IPS-15b (cell line): ENCODE results near the gene DCTD.

Experiments used
- H3K27me3 ChIP-seq: one replicate; pipeline ENCODE4 v1.6.1; 2013; ENCODE audit warnings: low read length; ENCODE audit not compliant: control insufficient read depth, insufficient read depth
- H3K36me3 ChIP-seq: one replicate; pipeline ENCODE4 v1.6.1; 2013; ENCODE audit warnings: low read length; ENCODE audit not compliant: control insufficient read depth, insufficient read depth
- H3K4me1 ChIP-seq: one replicate; pipeline ENCODE4 v1.6.1; 2013; ENCODE audit warnings: mild to moderate bottlenecking, low read length; ENCODE audit not compliant: control insufficient read depth, insufficient read depth
- H3K4me3 ChIP-seq: one replicate; pipeline ENCODE4 v1.5.1; 2013; ENCODE audit warnings: low read depth, low read length
- H3K9ac ChIP-seq: one replicate; pipeline ENCODE4 v1.6.1; 2013; ENCODE audit warnings: low read depth, mild to moderate bottlenecking, low read length
- H3K9me3 ChIP-seq: one replicate; pipeline ENCODE4 v1.6.1; 2013; ENCODE audit warnings: mild to moderate bottlenecking, low read length; ENCODE audit not compliant: control insufficient read depth, insufficient read depth

The DCTD gene

DNA sequence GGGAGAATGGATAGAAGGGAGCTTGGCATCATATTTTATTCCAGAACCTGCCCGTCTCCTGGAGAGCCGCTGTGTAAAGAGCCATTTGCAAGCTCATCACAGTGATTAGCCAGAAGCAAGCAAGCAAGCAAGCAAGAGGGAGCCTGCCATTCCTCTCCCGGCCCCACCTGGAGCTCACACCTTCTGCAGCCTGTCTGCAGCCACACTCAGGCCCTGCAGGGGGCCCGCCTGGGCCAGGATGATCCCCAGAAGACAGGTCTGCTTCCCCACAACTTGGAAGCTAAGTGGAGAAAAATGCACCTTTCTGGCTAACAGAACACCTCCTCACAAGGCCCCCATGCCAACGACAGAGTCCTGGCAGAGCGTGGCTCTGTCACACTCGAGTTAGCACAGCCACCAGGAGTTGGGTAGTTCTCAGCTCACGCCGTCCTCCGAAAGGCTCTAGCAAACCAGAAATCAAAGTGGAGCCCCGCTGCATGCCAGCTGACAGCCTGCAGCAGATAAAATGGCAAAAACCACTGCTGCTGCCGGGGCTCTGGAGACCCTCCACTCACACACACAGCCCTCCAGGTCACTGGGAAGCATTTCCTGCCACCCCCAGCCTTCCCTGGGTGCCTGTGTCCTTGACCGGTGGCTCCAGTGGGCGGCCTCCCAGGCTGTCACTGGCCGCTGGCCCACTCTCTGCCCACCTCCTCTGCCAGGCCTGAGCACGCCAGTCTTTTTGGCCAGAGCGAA lies 54.9 kb downstream of the DCTD start:
- H3K4me1 ChIP-seq, result peaks cover 8% of the 10 kb centered on the region
- H3K4me3 ChIP-seq, result no peak overlapping the region
- no peaks in the 10 kb centered on the region for H3K27me3 ChIP-seq
- H3K9me3 ChIP-seq, result no peaks in the 10 kb centered on the region
- no peak overlapping the region for H3K9ac ChIP-seq
- H3K36me3 ChIP-seq, result no peaks in the 10 kb centered on the region

GRCh38 chr4:182861346-182861745 lies 55.8 kb downstream of the DCTD start:
- H3K27me3 ChIP-seq, result no peaks in the 10 kb centered on the region
- H3K4me1 ChIP-seq, result peaks cover 4% of the 10 kb centered on the region
- H3K9me3 ChIP-seq, result no peaks in the 10 kb centered on the region
- H3K9ac ChIP-seq, result no peak overlapping the region
- no peaks in the 10 kb centered on the region for H3K36me3 ChIP-seq
- no peak overlapping the region for H3K4me3 ChIP-seq

DNA sequence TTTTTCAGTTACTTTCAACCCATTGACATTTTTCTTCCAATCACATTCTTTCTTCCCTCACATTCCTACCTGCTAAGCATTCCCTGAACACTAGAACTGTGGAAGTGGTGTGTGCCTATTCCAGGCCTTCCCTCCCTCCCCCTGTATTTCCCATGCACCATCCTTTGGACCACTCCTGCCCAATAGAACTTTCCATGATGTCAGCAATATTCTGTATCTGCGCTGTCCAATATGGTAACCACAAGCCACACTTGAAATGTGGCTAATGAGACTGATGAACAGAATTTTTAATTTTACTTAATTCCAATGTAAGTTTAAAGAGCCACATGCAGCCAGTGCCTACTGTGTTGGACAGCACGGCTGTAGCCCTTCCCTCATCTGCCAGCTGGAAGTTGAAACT lies 57.5 kb downstream of the DCTD start:
- Histone ChIP-seq H3K9me3 (no peaks in the 10 kb centered on the region), H3K27me3 (no peaks in the 10 kb centered on the region), H3K9ac (no peak overlapping the region), H3K36me3 (no peaks in the 10 kb centered on the region), H3K4me1 (peaks cover 4% of the 10 kb centered on the region), H3K4me3 (no peak overlapping the region)

DNA sequence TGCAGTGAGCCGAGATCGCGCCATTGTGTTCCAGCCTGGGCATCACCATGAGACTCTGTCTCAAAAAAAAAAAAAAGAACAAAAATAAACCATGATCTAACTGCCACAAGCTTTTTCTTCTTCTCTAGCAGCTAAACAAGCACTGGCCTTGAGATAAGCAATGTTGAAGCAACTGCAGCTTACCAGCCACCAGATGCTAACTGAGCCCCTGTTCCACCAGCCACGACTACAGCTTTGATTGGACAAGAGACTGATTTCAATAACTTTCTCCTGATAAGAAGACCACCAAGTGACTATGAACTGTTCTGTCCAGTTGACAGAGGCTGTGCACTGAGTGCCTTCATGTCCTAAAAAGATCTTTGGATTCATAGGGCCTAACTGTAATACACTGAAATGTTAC lies 58.5 kb downstream of the DCTD start:
- Histone ChIP-seq H3K4me3 (no peak overlapping the region), H3K36me3 (no peaks in the 10 kb centered on the region), H3K4me1 (peaks cover 4% of the 10 kb centered on the region), H3K9ac (no peak overlapping the region), H3K9me3 (no peaks in the 10 kb centered on the region), H3K27me3 (no peaks in the 10 kb centered on the region)

- Histone ChIP-seq H3K4me3 (no peak overlapping the region), H3K36me3 (no peaks in the 10 kb centered on the region), H3K27me3 (no peaks in the 10 kb centered on the region), H3K9ac (no peak overlapping the region), H3K4me1 (no peaks in the 10 kb centered on the region), H3K9me3 (no peaks in the 10 kb centered on the region)
Observed at GRCh38 chr4:182856862-182857261, 60.3 kb downstream of the DCTD start.

DNA sequence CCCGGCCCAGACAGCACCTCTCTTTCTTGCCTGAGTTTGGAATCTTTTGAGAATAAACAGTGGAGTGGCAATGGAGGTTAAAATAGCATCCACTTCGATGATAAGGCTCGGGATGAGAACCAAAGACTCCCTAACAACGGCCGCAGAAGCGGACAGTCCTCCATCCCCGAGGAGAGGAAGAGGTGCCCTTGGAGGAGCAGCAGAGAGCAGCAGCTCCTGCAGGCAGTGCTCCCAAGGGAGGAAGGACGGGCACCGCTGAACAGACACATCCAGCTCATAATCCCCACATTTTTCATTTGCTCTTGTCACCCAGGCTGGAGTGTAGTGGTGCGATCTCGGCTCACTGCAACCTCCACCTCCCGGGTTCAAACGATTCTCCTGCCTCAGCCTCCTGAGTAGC lies 61.3 kb downstream of the DCTD start:
- H3K4me1 ChIP-seq, result no peaks in the 10 kb centered on the region
- H3K27me3 ChIP-seq, result no peaks in the 10 kb centered on the region
- no peaks in the 10 kb centered on the region for H3K9me3 ChIP-seq
- H3K9ac ChIP-seq, result no peak overlapping the region
- H3K36me3 ChIP-seq, result no peaks in the 10 kb centered on the region
- no peak overlapping the region for H3K4me3 ChIP-seq

- Histone ChIP-seq H3K9me3 (no peaks in the 10 kb centered on the region), H3K36me3 (no peaks in the 10 kb centered on the region), H3K9ac (no peak overlapping the region), H3K27me3 (no peaks in the 10 kb centered on the region), H3K4me1 (no peaks in the 10 kb centered on the region), H3K4me3 (no peak overlapping the region)
Observed at GRCh38 chr4:182855312-182855711, 61.9 kb downstream of the DCTD start.

DNA sequence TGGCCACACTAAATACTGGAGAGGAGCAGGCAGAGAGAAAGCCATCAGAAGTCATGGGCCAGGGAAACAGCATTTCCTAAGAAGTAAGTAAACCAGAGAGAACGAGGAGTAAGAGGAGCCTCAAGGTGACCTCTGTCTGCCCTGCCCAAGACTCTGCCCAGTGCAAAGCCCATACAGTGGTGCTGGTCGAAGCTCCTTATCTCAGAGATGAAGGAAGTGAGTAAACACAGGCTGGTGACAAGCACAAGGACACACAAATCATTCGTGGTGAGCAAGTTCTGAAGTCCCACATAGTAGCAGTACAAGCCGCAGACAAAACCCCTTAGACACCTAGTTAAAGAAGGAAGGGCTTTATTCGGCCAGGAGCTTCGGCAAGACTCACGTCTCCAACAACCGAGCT lies 62.7 kb downstream of the DCTD start:
- Histone ChIP-seq H3K9me3 (no peaks in the 10 kb centered on the region), H3K36me3 (no peaks in the 10 kb centered on the region), H3K9ac (no peak overlapping the region), H3K4me1 (no peaks in the 10 kb centered on the region), H3K27me3 (no peaks in the 10 kb centered on the region), H3K4me3 (no peak overlapping the region)

DNA sequence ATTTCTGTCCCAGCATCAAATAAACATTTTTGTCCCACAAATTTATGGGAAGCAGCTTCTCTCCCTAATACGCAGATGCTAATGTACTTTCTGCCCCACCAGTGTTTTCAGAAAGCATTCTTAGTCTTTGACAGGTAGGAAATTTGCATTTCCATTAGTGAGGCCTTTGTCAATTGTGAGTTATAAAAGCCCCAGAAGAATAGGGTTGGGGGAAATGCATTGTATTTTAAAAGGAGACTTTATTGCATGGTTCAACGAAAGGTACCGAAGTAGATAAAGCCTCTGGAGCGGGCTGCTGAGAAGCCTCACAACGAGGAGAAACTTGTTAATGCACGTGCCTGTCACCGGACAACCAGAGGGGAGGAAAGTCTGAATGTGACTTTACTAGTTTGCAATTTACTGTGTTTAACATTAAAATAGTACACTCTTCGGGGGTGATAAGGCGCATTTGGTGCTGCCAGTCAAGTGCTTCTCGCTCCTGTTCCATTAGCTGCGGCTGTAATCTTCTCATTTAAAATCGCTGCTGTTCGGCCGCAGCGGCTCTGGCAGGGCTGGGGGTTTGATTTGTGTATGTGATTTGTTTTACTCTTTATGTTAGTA lies 63.4 kb downstream of the DCTD start:
- Histone ChIP-seq H3K36me3 (no peaks in the 10 kb centered on the region), H3K4me3 (no peak overlapping the region), H3K9me3 (no peaks in the 10 kb centered on the region), H3K4me1 (no peaks in the 10 kb centered on the region), H3K9ac (no peak overlapping the region), H3K27me3 (no peaks in the 10 kb centered on the region)

DNA sequence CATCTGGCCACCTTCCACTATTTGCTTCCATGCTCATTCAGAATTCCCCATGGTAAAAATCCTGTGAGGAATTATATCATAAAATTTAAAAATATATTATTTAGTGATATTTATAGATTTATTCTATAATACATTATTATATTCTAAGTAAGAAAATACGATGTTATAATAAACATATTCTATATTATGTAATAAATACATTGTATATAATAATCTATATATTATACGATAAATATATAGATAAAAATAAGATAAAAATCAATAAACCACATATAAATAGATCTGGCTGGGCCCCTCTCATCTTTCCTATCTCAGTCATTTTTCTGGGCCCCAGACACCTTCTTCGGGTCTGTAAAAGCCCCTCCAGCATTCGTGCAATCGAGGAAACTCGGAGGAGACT lies 68.5 kb downstream of the DCTD start:
- H3K4me1 ChIP-seq, result no peaks in the 10 kb centered on the region
- H3K9me3 ChIP-seq, result no peaks in the 10 kb centered on the region
- no peak overlapping the region for H3K9ac ChIP-seq
- H3K27me3 ChIP-seq, result no peaks in the 10 kb centered on the region
- H3K36me3 ChIP-seq, result no peaks in the 10 kb centered on the region
- H3K4me3 ChIP-seq, result no peak overlapping the region

- H3K27me3 ChIP-seq, result no peaks in the 10 kb centered on the region
- H3K9me3 ChIP-seq, result no peaks in the 10 kb centered on the region
- H3K4me1 ChIP-seq, result no peaks in the 10 kb centered on the region
- no peaks in the 10 kb centered on the region for H3K36me3 ChIP-seq
- H3K9ac ChIP-seq, result no peak overlapping the region
- H3K4me3 ChIP-seq, result no peak overlapping the region
Observed at GRCh38 chr4:182847576-182848450, 69.4 kb downstream of the DCTD start.

- Histone ChIP-seq H3K36me3 (no peaks in the 10 kb centered on the region), H3K9ac (no peak overlapping the region), H3K4me3 (no peak overlapping the region), H3K27me3 (no peaks in the 10 kb centered on the region), H3K4me1 (no peaks in the 10 kb centered on the region), H3K9me3 (no peaks in the 10 kb centered on the region)
Observed at GRCh38 chr4:182846036-182846435, 71.2 kb downstream of the DCTD start.
